Measurements from ENCODE around the gene OR2M4.

OR2M4 gene

GRCh38 chr1:248239478-248239877, 8.3 kb downstream of the OR2M4 start:
- no peak for TF ChIP-seq TAF1 (IDR thresholded peaks at IDR 0.05; ENCODE audit: borderline replicate concordance, insufficient read depth, low read length)
- TF ChIP-seq FOXP2 (optimal IDR thresholded peaks at IDR 0.05; ENCODE audit: borderline replicate concordance, extremely low read depth, extremely low read length, insufficient read depth) = no peak
- no peak for TF ChIP-seq SIN3A (IDR thresholded peaks at IDR 0.05; ENCODE audit: borderline replicate concordance, insufficient read depth, low read length)
- no peak for TF ChIP-seq REST (IDR thresholded peaks at IDR 0.05; ENCODE audit: insufficient read depth in 1 of 2, low read depth in 2 of 2, low read length in 2 of 2)
- no peak for TF ChIP-seq POLR2AphosphoS5 (IDR thresholded peaks at IDR 0.05; ENCODE audit: low read depth, low read length)

- TF ChIP-seq POLR2AphosphoS5 (IDR thresholded peaks at IDR 0.05; ENCODE audit: low read depth, low read length) (no peak), FOXP2 (optimal IDR thresholded peaks at IDR 0.05; ENCODE audit: borderline replicate concordance, extremely low read depth, extremely low read length, insufficient read depth) (no peak), SIN3A (IDR thresholded peaks at IDR 0.05; ENCODE audit: borderline replicate concordance, insufficient read depth, low read length) (no peak), TAF1 (IDR thresholded peaks at IDR 0.05; ENCODE audit: borderline replicate concordance, insufficient read depth, low read length) (no peak), REST (IDR thresholded peaks at IDR 0.05; ENCODE audit: insufficient read depth in 1 of 2, low read depth in 2 of 2, low read length in 2 of 2) (no peak)
Measured at GRCh38 chr1:248243204-248243603, 12.0 kb downstream of the OR2M4 start.

- no peak for TF ChIP-seq SIN3A (IDR thresholded peaks at IDR 0.05; ENCODE audit: borderline replicate concordance, insufficient read depth, low read length)
Measured at GRCh38 chr1:248268178-248268577, 37.0 kb downstream of the OR2M4 start.

GRCh38 chr1:248277876-248278275, 46.7 kb downstream of the OR2M4 start, which contains the start of gene OR2T33:
TSS of gene OR2T33 (minus strand) at chr1:248277976. CDS start at chr1:248273814, 4,162 bp downstream.
- TF ChIP-seq REST (IDR thresholded peaks at IDR 0.05; ENCODE audit: insufficient read depth in 1 of 2, low read depth in 2 of 2, low read length in 2 of 2) (no peak), FOXP2 (optimal IDR thresholded peaks at IDR 0.05; ENCODE audit: borderline replicate concordance, extremely low read depth, extremely low read length, insufficient read depth) (no peak), TAF1 (IDR thresholded peaks at IDR 0.05; ENCODE audit: borderline replicate concordance, insufficient read depth, low read length) (no peak), SIN3A (IDR thresholded peaks at IDR 0.05; ENCODE audit: borderline replicate concordance, insufficient read depth, low read length) (no peak), POLR2AphosphoS5 (IDR thresholded peaks at IDR 0.05; ENCODE audit: low read depth, low read length) (no peak)

GRCh38 chr1:248288391-248288790, 57.2 kb downstream of the OR2M4 start:
- no peak for TF ChIP-seq POLR2AphosphoS5 (IDR thresholded peaks at IDR 0.05; ENCODE audit: low read depth, low read length)
- no peak for TF ChIP-seq TAF1 (IDR thresholded peaks at IDR 0.05; ENCODE audit: borderline replicate concordance, insufficient read depth, low read length)
- no peak for TF ChIP-seq SIN3A (IDR thresholded peaks at IDR 0.05; ENCODE audit: borderline replicate concordance, insufficient read depth, low read length)
- TF ChIP-seq REST (IDR thresholded peaks at IDR 0.05; ENCODE audit: insufficient read depth in 1 of 2, low read depth in 2 of 2, low read length in 2 of 2) = no peak
- TF ChIP-seq FOXP2 (optimal IDR thresholded peaks at IDR 0.05; ENCODE audit: borderline replicate concordance, extremely low read depth, extremely low read length, insufficient read depth) = no peak

Measured in PFSK-1 (cell line).